ENCODE results near the gene EVA1B.

The EVA1B gene

GRCh38 chr1:36323636-36324352, at the start of gene EVA1B:
Gene EVA1B (minus strand): TSS chr1:36323645. CDS start chr1:36323037, 608 bp downstream.
- peak; percentile 33 to 51 for DNase-seq

GRCh38 chr1:36372617-36373016, 49.2 kb upstream of the EVA1B start:
- DNase-seq = no peak

GRCh38 chr1:36369061-36369861, 45.8 kb upstream of the EVA1B start:
- DNase-seq = peak; percentile 75 to 86

- no peak for DNase-seq
These were observed 44.4 kb upstream of the EVA1B start for GRCh38 chr1:36367798-36368197.

- DNase-seq = peak; percentile 22 to 52
These were observed 43.6 kb upstream of the EVA1B start for GRCh38 chr1:36367066-36367465.

- peak; percentile 69 to 73 for DNase-seq
These were observed 42.7 kb upstream of the EVA1B start for GRCh38 chr1:36366091-36366661.

- DNase-seq = no peak
These were observed 41.9 kb upstream of the EVA1B start for GRCh38 chr1:36365381-36365780.

- DNase-seq = peak; percentile 43 to 55
These were observed 36.6 kb upstream of the EVA1B start for GRCh38 chr1:36359911-36360550.

GRCh38 chr1:36359383-36359782, 35.9 kb upstream of the EVA1B start:
- no peak for DNase-seq

GRCh38 chr1:36358514-36359084, 35.2 kb upstream of the EVA1B start:
- DNase-seq = no peak

- no peak for DNase-seq
These were observed 32.4 kb upstream of the EVA1B start for GRCh38 chr1:36355811-36356210.

GRCh38 chr1:36354486-36354885, 31.0 kb upstream of the EVA1B start:
- DNase-seq = no peak

- DNase-seq = no peak
These were observed 29.7 kb upstream of the EVA1B start for GRCh38 chr1:36352910-36353878.

GRCh38 chr1:36352125-36352909, 28.9 kb upstream of the EVA1B start:
- no peak for DNase-seq

- no peak for DNase-seq
These were observed 28.0 kb upstream of the EVA1B start for GRCh38 chr1:36351227-36351977.

GRCh38 chr1:36350659-36351226, 27.3 kb upstream of the EVA1B start:
- DNase-seq = peak; percentile 52 to 59

GRCh38 chr1:36349839-36350238, 26.4 kb upstream of the EVA1B start:
- DNase-seq = no peak

GRCh38 chr1:36349241-36349671, 25.8 kb upstream of the EVA1B start:
- peak in 1 of 2 donors; percentile 24 for DNase-seq

GRCh38 chr1:36346741-36347370, 23.4 kb upstream of the EVA1B start:
- DNase-seq = no peak
